HL-60 (cell line): ENCODE results near the gene SLC5A5.

Source experiments
- DNase-seq, 2 experiments: peaks; one replicate each; pipeline ENCODE4 v3.0.0-alpha.2; 2010 to 2020; ENCODE audit warnings: low read depth in 1 of 2, low spot score in 1 of 2
- H3K27ac ChIP-seq: fragments of 250-450 bp; sonication (Bioruptor Pico); replicated peaks from 2 replicates; pipeline ENCODE4 v1.5.1; 2020; ENCODE audit warnings: mild to moderate bottlenecking, moderate library complexity
- H3K27me3 ChIP-seq: fragments of 250-450 bp; sonication (Bioruptor Pico); 2 replicates; pipeline ENCODE4 v1.5.1; 2021; ENCODE audit warnings: mild to moderate bottlenecking, moderate library complexity; ENCODE audit not compliant: insufficient read depth, poor library complexity, severe bottlenecking
- H3K4me3 ChIP-seq: replicated peaks from 2 replicates; pipeline ENCODE4 v1.5.1; 2011; ENCODE audit warnings: mild to moderate bottlenecking, control low read depth, low read length; ENCODE audit not compliant: insufficient read depth
- GABPA ChIP-seq: IDR thresholded peaks from 2 replicates; pipeline ENCODE4 v1.6.1; 2012; ENCODE audit warnings: low read depth
- POLR2AphosphoS5 ChIP-seq: IDR thresholded peaks from 2 replicates; pipeline ENCODE4 v1.6.1; 2012; ENCODE audit warnings: low read depth
- SPI1 ChIP-seq: IDR thresholded peaks from 2 replicates; pipeline ENCODE4 v1.6.1; 2012; ENCODE audit warnings: low read depth, mild to moderate bottlenecking, borderline replicate concordance
- TF ChIP-seq, protein P1 (sequence below): IDR thresholded peaks from 2 replicates; pipeline ENCODE4 v1.6.1; 2012; ENCODE audit warnings: low read depth; ENCODE audit not compliant: insufficient replicate concordance
- TF ChIP-seq, protein P2 (sequence below): IDR thresholded peaks from one replicate; pipeline ENCODE4 v1.5.1; 2011; ENCODE audit warnings: low read length, control low read depth, inconsistent platforms; ENCODE audit not compliant: insufficient read depth

SLC5A5 gene

GRCh38 chr19:17829855-17830566 lies 41.7 kb upstream of the SLC5A5 start:
- no peaks in the 10 kb centered on the region for H3K27me3 ChIP-seq
- DNase-seq: no peak
- H3K4me3 ChIP-seq: no peak overlapping the region
- TF ChIP-seq SPI1 (no peak), POLR2AphosphoS5 (no peak), GABPA (no peak)
- TF ChIP-seq, protein P1, sequence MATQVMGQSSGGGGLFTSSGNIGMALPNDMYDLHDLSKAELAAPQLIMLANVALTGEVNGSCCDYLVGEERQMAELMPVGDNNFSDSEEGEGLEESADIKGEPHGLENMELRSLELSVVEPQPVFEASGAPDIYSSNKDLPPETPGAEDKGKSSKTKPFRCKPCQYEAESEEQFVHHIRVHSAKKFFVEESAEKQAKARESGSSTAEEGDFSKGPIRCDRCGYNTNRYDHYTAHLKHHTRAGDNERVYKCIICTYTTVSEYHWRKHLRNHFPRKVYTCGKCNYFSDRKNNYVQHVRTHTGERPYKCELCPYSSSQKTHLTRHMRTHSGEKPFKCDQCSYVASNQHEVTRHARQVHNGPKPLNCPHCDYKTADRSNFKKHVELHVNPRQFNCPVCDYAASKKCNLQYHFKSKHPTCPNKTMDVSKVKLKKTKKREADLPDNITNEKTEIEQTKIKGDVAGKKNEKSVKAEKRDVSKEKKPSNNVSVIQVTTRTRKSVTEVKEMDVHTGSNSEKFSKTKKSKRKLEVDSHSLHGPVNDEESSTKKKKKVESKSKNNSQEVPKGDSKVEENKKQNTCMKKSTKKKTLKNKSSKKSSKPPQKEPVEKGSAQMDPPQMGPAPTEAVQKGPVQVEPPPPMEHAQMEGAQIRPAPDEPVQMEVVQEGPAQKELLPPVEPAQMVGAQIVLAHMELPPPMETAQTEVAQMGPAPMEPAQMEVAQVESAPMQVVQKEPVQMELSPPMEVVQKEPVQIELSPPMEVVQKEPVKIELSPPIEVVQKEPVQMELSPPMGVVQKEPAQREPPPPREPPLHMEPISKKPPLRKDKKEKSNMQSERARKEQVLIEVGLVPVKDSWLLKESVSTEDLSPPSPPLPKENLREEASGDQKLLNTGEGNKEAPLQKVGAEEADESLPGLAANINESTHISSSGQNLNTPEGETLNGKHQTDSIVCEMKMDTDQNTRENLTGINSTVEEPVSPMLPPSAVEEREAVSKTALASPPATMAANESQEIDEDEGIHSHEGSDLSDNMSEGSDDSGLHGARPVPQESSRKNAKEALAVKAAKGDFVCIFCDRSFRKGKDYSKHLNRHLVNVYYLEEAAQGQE: no peak
- TF ChIP-seq, protein P2, sequence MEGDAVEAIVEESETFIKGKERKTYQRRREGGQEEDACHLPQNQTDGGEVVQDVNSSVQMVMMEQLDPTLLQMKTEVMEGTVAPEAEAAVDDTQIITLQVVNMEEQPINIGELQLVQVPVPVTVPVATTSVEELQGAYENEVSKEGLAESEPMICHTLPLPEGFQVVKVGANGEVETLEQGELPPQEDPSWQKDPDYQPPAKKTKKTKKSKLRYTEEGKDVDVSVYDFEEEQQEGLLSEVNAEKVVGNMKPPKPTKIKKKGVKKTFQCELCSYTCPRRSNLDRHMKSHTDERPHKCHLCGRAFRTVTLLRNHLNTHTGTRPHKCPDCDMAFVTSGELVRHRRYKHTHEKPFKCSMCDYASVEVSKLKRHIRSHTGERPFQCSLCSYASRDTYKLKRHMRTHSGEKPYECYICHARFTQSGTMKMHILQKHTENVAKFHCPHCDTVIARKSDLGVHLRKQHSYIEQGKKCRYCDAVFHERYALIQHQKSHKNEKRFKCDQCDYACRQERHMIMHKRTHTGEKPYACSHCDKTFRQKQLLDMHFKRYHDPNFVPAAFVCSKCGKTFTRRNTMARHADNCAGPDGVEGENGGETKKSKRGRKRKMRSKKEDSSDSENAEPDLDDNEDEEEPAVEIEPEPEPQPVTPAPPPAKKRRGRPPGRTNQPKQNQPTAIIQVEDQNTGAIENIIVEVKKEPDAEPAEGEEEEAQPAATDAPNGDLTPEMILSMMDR: no peak
- no peak overlapping the region for H3K27ac ChIP-seq

DNA sequence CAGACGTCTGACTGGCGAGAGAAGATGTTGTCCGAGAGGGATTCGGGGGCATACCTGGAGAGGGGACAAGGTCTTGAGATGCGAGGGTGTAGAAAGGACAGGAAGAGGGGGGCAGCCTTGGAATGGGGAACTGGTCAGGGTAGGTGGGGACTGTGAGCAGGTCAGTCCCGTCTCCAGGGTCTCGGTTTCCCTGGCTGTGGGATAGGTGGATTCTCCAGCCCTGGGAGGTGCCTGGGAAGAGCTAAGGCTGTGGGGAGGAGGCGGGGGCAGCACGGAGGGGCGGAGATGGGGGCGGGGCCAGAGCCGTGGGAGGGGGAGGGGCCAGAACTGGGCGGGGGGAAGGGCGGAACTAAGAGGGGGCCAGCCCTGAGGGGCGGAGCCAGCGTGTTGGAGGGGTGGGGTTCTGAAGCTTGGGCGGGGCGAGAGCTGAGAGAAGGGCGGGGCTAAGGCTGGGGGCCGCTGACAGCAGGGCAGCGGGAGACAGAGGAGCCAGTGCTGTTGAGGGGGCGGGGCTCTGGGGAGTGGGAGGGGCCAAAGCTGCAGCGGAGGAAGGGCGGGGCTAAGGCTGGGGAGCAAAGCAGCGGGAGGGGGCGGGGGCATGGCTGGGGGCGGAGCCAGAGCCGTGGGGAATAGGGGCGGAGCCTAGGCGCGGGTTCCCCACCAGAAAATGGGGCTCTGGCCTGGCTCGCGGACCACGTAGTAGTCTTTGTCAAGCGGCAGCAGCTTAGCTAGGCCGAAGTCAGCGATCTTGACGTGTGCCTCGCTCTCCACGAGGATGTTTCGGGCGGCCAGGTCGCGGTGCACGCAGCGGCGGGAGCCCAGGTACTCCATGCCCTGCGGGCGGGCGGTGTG lies 41.0 kb upstream of the SLC5A5 start:
- no peak for DNase-seq

DNA sequence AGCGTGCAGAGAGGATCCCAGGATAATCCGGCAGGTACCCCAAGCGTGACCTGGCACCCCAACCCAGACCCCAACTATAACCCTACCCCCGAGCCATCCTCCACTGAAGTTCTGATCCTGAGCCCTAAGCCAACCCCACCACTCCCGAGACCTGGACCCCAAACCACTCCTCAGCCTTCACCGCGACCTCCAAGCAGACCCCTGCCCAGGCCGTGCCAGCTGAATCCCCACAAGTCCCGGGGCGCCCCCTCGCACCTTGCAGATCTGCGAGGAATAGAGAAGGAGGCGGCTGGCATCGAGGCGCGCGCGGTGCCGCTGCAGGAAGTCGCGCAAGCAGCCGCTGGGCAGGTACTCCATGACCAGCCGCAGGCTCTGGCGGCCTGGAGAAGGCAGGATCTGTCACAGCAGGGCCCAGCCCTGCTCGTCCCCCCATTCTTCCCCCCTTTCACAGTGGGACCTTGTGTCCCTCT lies 40.3 kb upstream of the SLC5A5 start:
- TF ChIP-seq, protein P1: no peak
- TF ChIP-seq, protein P2: no peak
- no peak for TF ChIP-seq GABPA
- no peak for TF ChIP-seq POLR2AphosphoS5
- TF ChIP-seq SPI1: no peak
- no peak for DNase-seq
- no peak overlapping the region for H3K4me3 ChIP-seq
- no peak overlapping the region for H3K27ac ChIP-seq
- no peaks in the 10 kb centered on the region for H3K27me3 ChIP-seq

More for the DNA sequence above, 41.0 kb upstream of the SLC5A5 start:
- Histone ChIP-seq H3K4me3 (no peak overlapping the region), H3K27me3 (no peaks in the 10 kb centered on the region), H3K27ac (no peak overlapping the region)
- TF ChIP-seq, protein P2: no peak
- TF ChIP-seq POLR2AphosphoS5: no peak
- TF ChIP-seq GABPA: no peak
- TF ChIP-seq SPI1: no peak
- TF ChIP-seq, protein P1: no peak
